Aorta (tissue), 5 donors: ENCODE measurements around the gene MYH16. TPM values are rescaled to one million over a fixed set of nuclear protein-coding genes. Genes with fewer than 3 reads are reported as not detected.
"Not testable (repeated sequence)": the region's sequence is repeated elsewhere in the genome, so short reads cannot be mapped to it uniquely, and the experiment has no call there.

Source experiments
- ATAC-seq: fragments of 200-7000 bp; cut with Tn5 transposase; one replicate; pipeline ENCODE4 v1.9.1; 2022; ENCODE audit warnings: moderate library complexity; ENCODE audit not compliant: low FRiP score
- DNase-seq, 2 donors: peaks; one replicate each; pipeline ENCODE4 v3.0.0-alpha.2; 2020
- H3K27ac ChIP-seq, 2 donors: one replicate each; pipeline ENCODE4 v1.5.1; 2013; ENCODE audit warnings: low read length in 2 of 2, mild to moderate bottlenecking in 2 of 2, moderate library complexity in 2 of 2, control low read depth in 1 of 2, inconsistent platforms in 1 of 2, low read depth in 1 of 2
- H3K27me3 ChIP-seq, 2 donors: one replicate each; pipeline ENCODE4 v1.6.1; 2013; ENCODE audit warnings: control low read depth in 1 of 2, low read length in 1 of 2, mild to moderate bottlenecking in 1 of 2, moderate library complexity in 1 of 2; ENCODE audit not compliant: insufficient read depth in 2 of 2, control insufficient read depth in 1 of 2
- H3K36me3 ChIP-seq, 2 donors: one replicate each; pipeline ENCODE4 v1.6.1; 2013; ENCODE audit warnings: control low read depth in 1 of 2, low read length in 1 of 2, mild to moderate bottlenecking in 1 of 2; ENCODE audit not compliant: insufficient read depth in 2 of 2, control insufficient read depth in 1 of 2
- H3K4me1 ChIP-seq, 2 donors: one replicate each; pipeline ENCODE4 v1.6.1; 2013; ENCODE audit warnings: low read length in 2 of 2, control low read depth in 1 of 2, mild to moderate bottlenecking in 1 of 2, moderate library complexity in 1 of 2; ENCODE audit not compliant: insufficient read depth in 2 of 2, control insufficient read depth in 1 of 2
- H3K4me3 ChIP-seq, 2 donors: one replicate each; pipeline ENCODE4 v1.5.1; 2013; ENCODE audit warnings: low read length in 2 of 2, control low read depth in 1 of 2, mild to moderate bottlenecking in 1 of 2
- H3K9me3 ChIP-seq: one replicate; pipeline ENCODE4 v1.6.1; 2013; ENCODE audit warnings: mild to moderate bottlenecking, low read length; ENCODE audit not compliant: control insufficient read depth
- WGBS, 2 donors: extraction: QIAGEN DNeasy Blood & Tissue Kit; methylation state at CpG; one replicate each; pipeline ENCODE4 v1.1.7; 2013; 5-methylcytosine and 5-hydroxymethylcytosine counted together
- intact Hi-C, 2 donors: fragments of 100-400 bp; cut with DNase I; formaldehyde crosslinking; loops; one replicate each; pipeline versions ENCODE4 v1.14.2 to v1.15.0; 2022
- polyA plus RNA-seq, 2 donors: library from polyadenylated mRNA; stranded (reverse); fragments of 200-250 nt; gene quantifications; one replicate each; pipeline ENCODE4 v1.2.3, GENCODE V29; 2013
- total RNA-seq, 2 donors: library from RNA; stranded (reverse); fragmentation: NEBNext Ultra II Directional; extraction: Animal tissue kit (Norgen Biotek cat#: 25700); gene quantifications; one replicate each; pipeline ENCODE4 v1.2.1, GENCODE V29; 2021
- donor health status: healthy with polysubstance abuse.
- donor health status: Bipolar disorder and iron deficiency.
- donor health status: DM: no; HTN: no; CAD: no.
- donor health status: DM: no; HTN: no; CAD: no.
- donor health status: DM: yes; HTN: yes; CAD: no.

MYH16 gene
- total and polyA plus RNA-seq, 4 donors = 0.29 TPM; not detected in 3

DNA sequence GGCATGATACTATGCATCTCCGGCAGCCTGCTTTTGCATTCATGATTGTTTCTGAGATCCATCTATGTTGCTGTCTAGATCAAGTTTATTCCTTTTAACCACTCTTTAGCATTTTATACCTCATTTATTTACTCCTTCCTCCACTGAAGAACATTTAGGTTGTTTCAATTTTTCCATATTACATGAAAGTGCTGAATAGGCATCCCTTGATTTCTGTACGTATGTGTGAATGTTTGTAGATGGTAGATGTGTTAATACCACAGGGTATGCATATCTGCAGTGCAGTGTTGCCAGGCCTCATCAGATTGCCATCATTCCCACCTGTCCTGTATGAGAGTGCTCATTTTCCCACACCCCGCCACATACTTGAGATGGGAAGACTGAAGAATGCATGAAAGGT, 67.0 kb downstream of the MYH16 start:
- DNase-seq (no peak), ATAC-seq (no peak)
- Histone ChIP-seq H3K27ac (peak overlapping the region in 1 of 2 donors; percentile 65), H3K27me3 (no peaks in the 10 kb centered on the region), H3K4me1 (peaks cover 0 to 2% of the 10 kb centered on the region in 2 donors), H3K9me3 (no peaks in the 10 kb centered on the region), H3K36me3 (peaks cover 3 to 6% of the 10 kb centered on the region in 2 donors), H3K4me3 (no peak overlapping the region)
- 91% methylated on average over 3 of the region's 3 CpGs for WGBS, 2 donors
- intact Hi-C loops = no loop called here

DNA sequence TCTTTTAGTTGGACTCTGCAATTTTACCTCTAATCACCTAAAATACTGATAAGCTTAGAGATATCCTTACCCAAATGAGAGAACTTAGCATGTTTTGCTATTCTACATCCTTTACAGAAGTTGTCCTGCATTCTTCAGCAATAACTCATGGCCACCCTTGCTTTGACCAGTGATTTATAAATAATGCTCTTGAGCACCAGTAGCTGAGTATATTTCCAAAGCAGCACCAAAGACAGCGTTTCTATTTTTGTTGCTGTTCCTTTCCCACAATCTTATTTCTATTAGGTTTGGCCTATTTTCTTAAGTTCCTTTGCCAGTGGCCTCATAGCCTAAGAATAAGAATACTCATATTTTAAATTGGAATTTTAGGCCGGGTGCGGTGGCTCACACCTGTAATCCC, 68.0 kb downstream of the MYH16 start:
- intact Hi-C loops = no loop called here
- peak overlapping the region; percentile 67 to 80 for H3K27ac ChIP-seq
- no peaks in the 10 kb centered on the region for H3K27me3 ChIP-seq
- ATAC-seq (peak; percentile 54), DNase-seq (no peak)
- whole genome bisulfite sequencing, 2 donors = 6 to 9% methylated on average over 3 of the region's 3 CpGs
- peaks cover 3 to 6% of the 10 kb centered on the region in 2 donors for H3K36me3 ChIP-seq
- peaks cover 0 to 2% of the 10 kb centered on the region in 2 donors for H3K4me1 ChIP-seq
- H3K9me3 ChIP-seq = no peaks in the 10 kb centered on the region
- no peak overlapping the region for H3K4me3 ChIP-seq

DNA sequence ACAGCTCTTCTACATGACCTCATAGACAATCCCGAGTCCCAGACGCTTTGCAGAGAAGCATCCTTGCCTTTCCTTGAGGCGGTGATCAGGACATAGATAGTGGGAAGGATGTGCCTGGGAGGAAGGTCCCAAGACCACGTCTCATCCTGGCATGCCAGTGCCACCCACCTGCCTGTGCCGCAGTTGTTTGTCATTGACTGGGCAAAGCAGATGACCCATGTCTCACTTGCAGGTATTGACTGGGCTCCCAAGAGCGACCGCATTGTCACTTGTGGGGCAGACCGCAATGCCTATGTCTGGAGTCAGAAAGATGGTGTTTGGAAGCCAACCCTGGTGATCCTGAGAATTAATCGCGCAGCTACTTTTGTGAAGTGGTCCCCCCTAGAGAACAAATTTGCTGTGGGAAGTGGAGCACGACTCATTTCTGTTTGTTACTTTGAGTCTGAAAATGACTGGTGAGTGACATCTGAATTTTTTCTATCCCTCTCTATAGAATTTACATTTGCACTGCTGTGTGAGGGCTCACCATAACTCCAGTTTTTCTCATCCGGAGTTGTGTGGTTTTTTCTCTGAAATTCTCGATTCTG, 71.5 kb downstream of the MYH16 start:
- Histone ChIP-seq H3K27me3 (no peaks in the 10 kb centered on the region), H3K36me3 (peaks cover under 1 to 6% of the 10 kb centered on the region in 2 donors), H3K27ac (no peak overlapping the region), H3K9me3 (no peaks in the 10 kb centered on the region), H3K4me3 (no peak overlapping the region), H3K4me1 (peaks cover 0 to 2% of the 10 kb centered on the region in 2 donors)
- WGBS, 2 donors = 95% methylated on average over 13 of the region's 13 CpGs
- intact Hi-C loops = no loop called here
- ATAC-seq (no peak), DNase-seq (no peak)

DNA sequence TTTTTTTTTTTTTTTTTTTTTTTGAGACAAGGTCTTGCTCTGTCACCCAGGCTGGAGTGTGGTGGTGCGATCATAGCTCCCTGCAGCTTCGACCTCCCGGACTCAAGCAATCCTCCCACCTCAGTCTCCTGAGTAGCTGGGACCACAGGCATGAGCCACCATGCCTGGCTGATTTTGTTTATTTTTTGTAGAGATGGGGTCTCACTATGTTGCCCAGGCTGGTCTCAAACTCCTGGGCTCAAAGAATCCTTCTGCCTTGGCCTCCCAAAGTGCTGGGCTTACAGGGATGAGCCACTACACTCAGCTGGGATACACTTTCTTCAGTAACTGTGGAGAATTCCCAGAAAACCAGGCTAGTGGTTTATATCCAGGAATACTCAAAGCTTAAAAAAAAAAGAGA, 78.0 kb downstream of the MYH16 start:
- DNase-seq, H3K9me3 ChIP-seq, H3K27ac ChIP-seq, H3K4me1 ChIP-seq, intact Hi-C loops, H3K4me3 ChIP-seq, H3K27me3 ChIP-seq, ATAC-seq: not testable (repeated sequence)
- WGBS, 2 donors = 93 to 96% methylated on average over 3 of the region's 3 CpGs
- peaks cover 0 to 13% of the 10 kb centered on the region in 2 donors for H3K36me3 ChIP-seq

DNA sequence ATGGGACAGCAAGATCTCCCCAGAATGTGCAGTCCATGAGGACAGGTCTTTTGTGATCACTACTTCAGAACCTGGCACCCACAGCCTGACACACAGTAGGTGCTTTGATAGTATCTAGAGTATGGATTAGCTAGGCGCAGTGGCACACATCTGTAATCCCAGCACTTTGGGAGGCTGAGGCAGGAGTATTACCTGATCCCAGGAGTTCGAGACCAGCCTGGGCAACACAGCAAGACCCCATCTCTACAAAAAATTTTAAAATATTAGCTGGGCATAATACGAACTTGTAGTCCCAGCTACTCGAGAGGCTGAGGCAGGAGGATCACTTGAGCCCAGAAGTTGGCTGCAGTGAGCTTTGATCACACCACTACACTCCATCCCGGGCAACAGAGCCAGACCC, 79.6 kb downstream of the MYH16 start:
- H3K27ac ChIP-seq = no peak overlapping the region
- no peaks in the 10 kb centered on the region for H3K27me3 ChIP-seq
- H3K4me1 ChIP-seq = no peaks in the 10 kb centered on the region
- no peak for DNase-seq
- intact Hi-C loops = no loop called here
- H3K36me3 ChIP-seq = peaks cover 0 to 13% of the 10 kb centered on the region in 2 donors
- no peak for ATAC-seq
- WGBS, 2 donors = 94 to 98% methylated on average over 5 of the region's 5 CpGs
- no peaks in the 10 kb centered on the region for H3K9me3 ChIP-seq
- H3K4me3 ChIP-seq = no peak overlapping the region

DNA sequence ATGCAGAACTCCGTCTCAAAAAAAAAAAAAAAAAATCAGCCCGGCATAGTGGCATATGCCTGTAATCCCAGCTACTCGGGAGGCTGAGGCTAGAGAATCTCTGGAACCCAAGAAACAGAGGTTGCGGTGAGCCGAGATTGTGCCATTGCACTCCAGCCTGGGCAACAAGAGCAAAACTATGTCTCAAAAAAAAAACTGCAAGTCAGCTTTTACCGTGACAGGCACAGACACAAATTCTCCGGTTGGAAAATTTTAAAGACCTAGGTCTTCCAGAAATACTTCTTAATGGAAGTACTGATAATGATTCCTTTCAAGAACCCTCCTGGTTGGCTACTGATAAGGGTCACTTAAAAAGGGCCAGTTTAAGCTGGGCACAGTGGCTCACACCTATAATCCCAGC, 82.5 kb downstream of the MYH16 start:
- intact Hi-C loops = no loop called here
- DNase-seq (no peak), ATAC-seq (no peak)
- H3K4me3 ChIP-seq = no peak overlapping the region
- H3K27me3 ChIP-seq = no peaks in the 10 kb centered on the region
- H3K27ac ChIP-seq = no peak overlapping the region
- peaks cover 3 to 13% of the 10 kb centered on the region in 2 donors for H3K36me3 ChIP-seq
- H3K9me3 ChIP-seq = no peaks in the 10 kb centered on the region
- WGBS, 2 donors = 88 to 90% methylated on average over 7 of the region's 7 CpGs
- H3K4me1 ChIP-seq = no peaks in the 10 kb centered on the region

DNA sequence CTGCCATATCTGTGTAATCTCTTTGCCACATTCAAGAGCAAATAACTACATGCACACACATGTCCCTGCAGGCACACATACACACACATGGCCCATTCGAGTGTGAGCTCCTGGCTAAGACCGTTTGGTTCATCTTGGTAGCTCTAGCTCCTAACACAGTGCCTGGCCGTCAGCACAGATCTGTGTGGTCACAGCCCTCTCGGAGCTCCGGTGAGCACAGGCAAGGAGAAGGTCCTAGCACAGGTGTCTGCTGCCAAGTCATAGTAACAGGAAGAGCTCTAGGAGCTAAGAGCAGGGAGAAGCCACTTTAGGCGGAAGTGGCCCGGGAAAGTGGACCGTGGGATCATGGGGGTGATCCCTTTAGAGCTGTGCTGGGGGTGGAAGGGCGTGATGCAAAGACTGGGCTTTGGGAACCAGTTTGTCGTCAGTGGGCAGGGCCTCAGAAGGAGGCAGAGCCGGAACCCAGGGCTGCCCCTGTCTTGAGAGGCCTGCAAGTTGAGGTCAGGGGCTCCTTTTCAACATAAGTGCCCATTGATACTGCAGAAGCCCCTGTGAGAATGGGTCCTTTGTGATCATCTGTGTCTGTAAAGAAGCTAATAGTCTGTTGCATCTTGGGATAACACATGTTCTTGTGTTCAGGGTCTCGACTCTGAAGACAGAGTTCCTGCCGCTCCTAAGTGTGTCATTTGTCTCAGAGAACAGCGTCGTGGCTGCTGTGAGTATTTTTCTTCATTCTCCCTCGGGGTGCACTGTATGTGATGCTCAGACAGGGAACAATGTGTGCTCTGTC, 85.3 kb downstream of the MYH16 start:
- Histone ChIP-seq H3K4me3 (no peak overlapping the region), H3K27me3 (no peaks in the 10 kb centered on the region), H3K4me1 (no peaks in the 10 kb centered on the region), H3K36me3 (peaks cover 3 to 8% of the 10 kb centered on the region in 2 donors), H3K27ac (no peak overlapping the region), H3K9me3 (no peaks in the 10 kb centered on the region)
- 83 to 88% methylated on average over 16 of the region's 16 CpGs for WGBS, 2 donors
- DNase-seq (no peak), ATAC-seq (no peak)
- intact Hi-C loops = no loop called here

DNA sequence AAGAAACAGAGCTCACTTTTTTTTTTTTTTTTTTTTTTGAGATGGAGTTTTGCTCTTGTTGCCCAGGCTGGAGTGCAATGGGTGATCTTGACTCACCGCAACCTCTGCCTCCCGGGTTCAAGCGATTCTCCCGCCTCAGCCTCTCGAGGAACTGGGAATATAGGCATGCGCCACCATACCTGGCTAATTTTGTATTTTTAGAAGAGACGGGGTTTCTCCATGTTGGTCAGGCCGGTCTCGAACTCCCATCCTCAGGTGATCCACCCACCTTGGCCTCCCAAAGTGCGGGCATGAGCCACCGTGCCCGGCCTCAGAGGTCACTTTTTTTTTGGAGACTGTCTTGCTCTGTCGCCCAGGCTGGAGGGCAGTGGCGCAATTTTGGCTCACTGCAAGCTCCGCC, 85.9 kb downstream of the MYH16 start:
- H3K9me3 ChIP-seq, H3K4me1 ChIP-seq, H3K27me3 ChIP-seq, DNase-seq, intact Hi-C loops, H3K36me3 ChIP-seq, H3K27ac ChIP-seq, ATAC-seq, H3K4me3 ChIP-seq: not testable (repeated sequence)
- WGBS, 2 donors = 94 to 95% methylated on average over 15 of the region's 15 CpGs
